Measurements from ENCODE around the gene PTGES3.

Gene PTGES3

DNA sequence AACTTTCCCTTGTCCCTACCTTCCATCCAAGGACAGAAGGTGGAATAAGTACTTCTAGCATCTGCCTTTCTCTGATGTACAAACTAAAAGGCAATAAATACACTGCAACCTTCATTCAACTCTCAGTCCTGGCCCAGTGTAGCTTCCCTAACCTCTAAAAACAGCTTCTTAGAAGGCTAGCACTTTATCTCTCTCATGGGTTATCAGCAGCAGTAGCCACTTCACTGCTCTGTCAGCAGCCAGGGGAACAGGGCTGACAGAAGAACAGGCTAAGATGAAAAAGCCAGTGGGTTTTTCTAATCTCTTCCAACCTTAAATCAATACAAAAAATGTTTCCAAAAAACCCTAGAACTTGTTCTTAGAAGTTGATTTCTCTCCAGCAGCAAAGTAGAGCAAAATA is 71.2 kb downstream of the PTGES3 start:
- no peaks in the 10 kb centered on the region for H3K4me1 ChIP-seq (ENCODE audit: insufficient read depth, insufficient read length)
- H3K36me3 ChIP-seq (ENCODE audit: insufficient read depth, insufficient read length, low read length), result peaks cover 77% of the 10 kb centered on the region
- DNase-seq (ENCODE audit: low read depth, low spot score), result no peak
- TF ChIP-seq YY1 (IDR thresholded peaks at IDR 0.05; ENCODE audit: insufficient read depth, insufficient read length) (no peak), SUZ12 (IDR thresholded peaks at IDR 0.05; ENCODE audit: extremely low read depth, insufficient read depth, insufficient read length) (no peak), ZNF274 (IDR thresholded peaks at IDR 0.05; ENCODE audit: low read depth, low read length) (no peak)
- no peak overlapping the region for H3K9ac ChIP-seq (ENCODE audit: insufficient read length, low read depth)
- no peaks in the 10 kb centered on the region for H3K9me3 ChIP-seq (ENCODE audit: insufficient read depth, low read length)
- no peaks in the 10 kb centered on the region for H3K27me3 ChIP-seq (ENCODE audit: insufficient read depth, insufficient read length)
- no peak overlapping the region for H3K4me3 ChIP-seq (ENCODE audit: insufficient read length, low read depth)

DNA sequence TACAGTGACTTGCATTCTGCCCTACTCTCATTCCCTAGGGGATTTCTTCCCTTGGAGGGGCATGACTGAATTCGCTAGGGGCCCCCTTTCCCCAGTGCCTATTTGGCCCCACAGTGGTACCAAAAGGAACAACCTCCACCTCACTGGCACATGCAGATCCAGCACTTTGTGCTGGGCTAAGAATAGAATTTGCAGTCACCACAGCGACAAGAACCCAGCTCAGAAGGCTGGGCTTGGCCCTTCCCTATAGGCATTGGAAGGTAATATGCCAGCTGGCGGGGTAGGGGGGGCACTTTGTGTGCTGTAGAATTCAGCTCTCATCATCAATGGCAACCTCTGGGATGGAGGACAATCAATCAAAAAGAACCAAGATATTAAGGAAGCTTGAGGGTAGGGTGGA is 71.8 kb downstream of the PTGES3 start:
- Histone ChIP-seq H3K27me3 (ENCODE audit: insufficient read depth, insufficient read length) (no peaks in the 10 kb centered on the region), H3K36me3 (ENCODE audit: insufficient read depth, insufficient read length, low read length) (peaks cover 83% of the 10 kb centered on the region), H3K4me3 (ENCODE audit: insufficient read length, low read depth) (no peak overlapping the region), H3K9me3 (ENCODE audit: insufficient read depth, low read length) (no peaks in the 10 kb centered on the region), H3K4me1 (ENCODE audit: insufficient read depth, insufficient read length) (no peaks in the 10 kb centered on the region), H3K9ac (ENCODE audit: insufficient read length, low read depth) (no peak overlapping the region)
- TF ChIP-seq ZNF274 (IDR thresholded peaks at IDR 0.05; ENCODE audit: low read depth, low read length) (no peak), SUZ12 (IDR thresholded peaks at IDR 0.05; ENCODE audit: extremely low read depth, insufficient read depth, insufficient read length) (no peak)
- DNase-seq (ENCODE audit: low read depth, low spot score), result no peak

DNA sequence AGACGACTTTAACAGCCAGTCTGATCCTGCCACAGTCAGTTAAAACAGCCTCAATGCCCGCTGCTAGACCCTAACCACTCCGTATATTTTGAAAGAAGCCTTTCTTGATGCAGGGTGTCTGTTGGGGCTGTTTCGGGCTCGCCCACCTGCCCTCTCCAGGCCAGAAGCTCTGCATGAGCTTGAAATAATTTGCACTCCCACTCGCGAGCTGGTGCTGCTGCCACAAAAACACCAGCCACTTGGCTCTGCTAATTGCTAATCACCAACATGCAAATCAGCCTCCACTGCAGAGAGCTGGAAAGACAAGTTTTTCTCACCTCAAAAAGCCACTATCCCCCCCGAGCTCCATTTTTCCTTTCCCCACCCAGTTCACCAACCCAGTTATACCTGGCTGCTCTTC is 73.5 kb downstream of the PTGES3 start:
- H3K4me3 ChIP-seq (ENCODE audit: insufficient read length, low read depth), result no peak overlapping the region
- H3K4me1 ChIP-seq (ENCODE audit: insufficient read depth, insufficient read length), result no peaks in the 10 kb centered on the region
- no peak for DNase-seq (ENCODE audit: low read depth, low spot score)
- H3K9ac ChIP-seq (ENCODE audit: insufficient read length, low read depth), result no peak overlapping the region
- TF ChIP-seq SUZ12 (IDR thresholded peaks at IDR 0.05; ENCODE audit: extremely low read depth, insufficient read depth, insufficient read length) (no peak), ZNF274 (IDR thresholded peaks at IDR 0.05; ENCODE audit: low read depth, low read length) (no peak), YY1 (IDR thresholded peaks at IDR 0.05; ENCODE audit: insufficient read depth, insufficient read length) (no peak)
- no peaks in the 10 kb centered on the region for H3K9me3 ChIP-seq (ENCODE audit: insufficient read depth, low read length)
- peaks cover 85% of the 10 kb centered on the region for H3K36me3 ChIP-seq (ENCODE audit: insufficient read depth, insufficient read length, low read length)
- H3K27me3 ChIP-seq (ENCODE audit: insufficient read depth, insufficient read length), result no peaks in the 10 kb centered on the region
